IPS DF 6.9 (cell line): ENCODE data around the gene FOCAD.

Experiments
- DNase-seq: peaks from one replicate; pipeline ENCODE4 v3.0.0-alpha.2; 2013; ENCODE audit warnings: low read depth, low spot score
- H3K27ac ChIP-seq: one replicate; pipeline ENCODE4 v1.5.1; 2013; ENCODE audit warnings: low read length, control low read depth
- H3K27me3 ChIP-seq: 2 replicates; pipeline ENCODE4 v1.6.1; 2013; ENCODE audit warnings: mild to moderate bottlenecking, low read length; ENCODE audit not compliant: control insufficient read depth, insufficient read depth
- H3K36me3 ChIP-seq: 2 replicates; pipeline ENCODE4 v1.6.1; 2013; ENCODE audit warnings: low read length; ENCODE audit not compliant: control insufficient read depth, insufficient read depth
- H3K4me1 ChIP-seq: 2 replicates; pipeline ENCODE4 v1.6.1; 2013; ENCODE audit warnings: low read length; ENCODE audit not compliant: control insufficient read depth, insufficient read depth
- H3K4me3 ChIP-seq: 2 replicates; pipeline ENCODE4 v1.5.1; 2013; ENCODE audit warnings: mild to moderate bottlenecking, low read length
- H3K9me3 ChIP-seq: 2 replicates; pipeline ENCODE4 v1.6.1; 2013; ENCODE audit warnings: low read length, inconsistent platforms; ENCODE audit not compliant: control insufficient read depth, insufficient read depth
- WGBS: extraction: QIAGEN DNeasy Blood & Tissue Kit; methylation state at CpG from one replicate; pipeline ENCODE4 v1.1.7; 2013; ENCODE audit warnings: mixed read lengths, missing lambda C conversion rate; ENCODE audit not compliant: insufficient read length, insufficient coverage; 5-methylcytosine and 5-hydroxymethylcytosine counted together

FOCAD gene

DNA sequence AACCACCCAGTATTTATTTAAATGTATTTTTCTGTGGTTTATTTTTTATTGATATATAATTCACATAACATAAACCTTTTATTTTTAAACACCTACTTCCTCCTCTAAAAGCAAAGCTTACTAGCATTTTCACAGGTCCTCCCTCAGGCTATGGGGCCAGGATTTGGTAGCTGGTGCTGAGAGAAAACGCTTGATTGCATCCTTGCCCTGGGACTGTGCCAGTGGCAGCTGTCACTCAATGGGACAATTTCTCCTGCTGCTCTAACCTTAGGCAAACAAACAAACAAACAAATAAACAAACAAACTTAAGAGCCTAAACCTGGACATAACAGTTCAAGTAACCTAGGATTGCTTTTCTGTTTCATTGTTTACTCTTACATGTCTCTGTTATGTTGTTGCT, 102.7 kb downstream of the FOCAD start:
- Histone ChIP-seq H3K4me3 (no peak overlapping the region), H3K36me3 (no peaks in the 10 kb centered on the region), H3K4me1 (0 out of 2 replicates have a peak, but pooled peaks cover 3% of the 10 kb centered on the region), H3K9me3 (no peaks in the 10 kb centered on the region), H3K27ac (no peak overlapping the region), H3K27me3 (no peaks in the 10 kb centered on the region)
- DNase-seq: no peak
- WGBS: no CpG with 5 or more reads among the region's 1 CpG

DNA sequence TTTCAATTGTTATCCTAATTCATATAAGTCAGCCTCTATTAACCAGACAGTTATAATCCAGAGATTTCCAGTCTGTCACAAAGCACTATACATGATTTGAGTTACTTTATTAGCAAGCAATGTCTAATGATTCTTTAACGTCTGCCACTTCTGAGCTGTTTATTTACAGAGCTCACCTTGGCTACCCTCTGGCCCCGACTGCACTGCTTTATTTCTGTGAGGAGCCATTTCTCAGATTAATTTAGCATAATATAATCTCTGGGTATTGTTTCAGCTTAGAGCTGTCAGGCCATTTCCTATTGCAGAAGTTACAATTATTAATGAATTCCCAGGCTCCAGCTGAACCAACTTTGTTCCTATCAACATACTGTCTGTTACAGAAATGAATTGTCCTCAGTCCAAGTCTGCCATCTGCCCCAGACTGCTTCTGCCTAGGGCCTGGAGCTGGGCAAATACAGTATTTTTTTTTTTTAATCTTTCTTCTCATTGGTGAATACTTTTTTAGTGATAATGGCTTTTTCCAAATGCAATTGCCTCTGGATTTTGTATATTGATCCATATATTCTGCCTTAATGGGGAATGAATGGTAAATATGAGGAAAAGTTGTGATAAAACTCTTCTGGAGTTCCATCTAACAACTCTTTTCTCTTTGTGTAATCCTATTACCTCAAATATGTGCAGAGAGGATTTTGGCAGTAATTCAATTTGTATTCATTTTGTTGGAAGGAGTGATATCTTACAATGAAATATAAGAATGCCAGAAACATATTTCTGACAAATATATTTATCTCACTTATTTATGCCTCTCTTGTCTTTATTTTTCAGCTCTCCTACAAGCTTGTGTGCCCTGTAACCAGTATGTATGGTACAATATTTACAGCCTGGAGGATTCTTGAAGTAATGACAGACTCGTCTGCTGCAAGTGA, 104.7 kb downstream of the FOCAD start:
- H3K36me3 ChIP-seq: no peaks in the 10 kb centered on the region
- H3K27me3 ChIP-seq: no peaks in the 10 kb centered on the region
- no peak for DNase-seq
- no peak overlapping the region for H3K27ac ChIP-seq
- no CpG with 5 or more reads among the region's 3 CpGs for WGBS
- no peak overlapping the region for H3K4me3 ChIP-seq
- H3K9me3 ChIP-seq: no peaks in the 10 kb centered on the region
- 0 out of 2 replicates have a peak, but pooled peaks cover 3% of the 10 kb centered on the region for H3K4me1 ChIP-seq

DNA sequence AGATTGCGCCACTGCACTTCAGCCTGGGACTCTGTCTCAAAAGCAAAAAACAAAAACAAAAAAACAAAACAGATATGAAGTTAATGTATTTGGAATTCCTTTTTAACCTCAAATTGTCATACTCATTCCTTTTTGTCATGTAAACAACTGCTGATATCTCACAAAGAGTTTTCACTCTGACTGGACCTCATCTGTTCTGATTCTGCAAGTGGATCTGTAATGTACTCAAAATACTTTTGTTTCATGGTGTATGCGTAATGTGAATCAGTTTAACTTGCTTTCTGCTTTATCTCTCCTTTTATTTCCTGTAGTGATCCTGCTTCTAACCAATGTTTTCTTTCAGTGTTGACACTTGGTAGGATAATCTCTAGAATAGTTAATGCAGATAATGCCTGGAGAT, 106.7 kb downstream of the FOCAD start:
- WGBS: no CpG with 5 or more reads among the region's 2 CpGs
- DNase-seq: no peak
- H3K36me3 ChIP-seq: no peaks in the 10 kb centered on the region
- H3K4me3 ChIP-seq: no peak overlapping the region
- H3K4me1 ChIP-seq: no peaks in the 10 kb centered on the region
- H3K27ac ChIP-seq: no peak overlapping the region
- no peaks in the 10 kb centered on the region for H3K27me3 ChIP-seq
- no peaks in the 10 kb centered on the region for H3K9me3 ChIP-seq

GRCh38 chr9:20791682-20792081, 107.6 kb downstream of the FOCAD start:
- Histone ChIP-seq H3K27ac (no peak overlapping the region), H3K4me3 (no peak overlapping the region), H3K9me3 (no peaks in the 10 kb centered on the region), H3K27me3 (no peaks in the 10 kb centered on the region), H3K36me3 (no peaks in the 10 kb centered on the region), H3K4me1 (no peaks in the 10 kb centered on the region)
- no peak for DNase-seq
- no CpG with 5 or more reads among the region's 1 CpG for WGBS

DNA sequence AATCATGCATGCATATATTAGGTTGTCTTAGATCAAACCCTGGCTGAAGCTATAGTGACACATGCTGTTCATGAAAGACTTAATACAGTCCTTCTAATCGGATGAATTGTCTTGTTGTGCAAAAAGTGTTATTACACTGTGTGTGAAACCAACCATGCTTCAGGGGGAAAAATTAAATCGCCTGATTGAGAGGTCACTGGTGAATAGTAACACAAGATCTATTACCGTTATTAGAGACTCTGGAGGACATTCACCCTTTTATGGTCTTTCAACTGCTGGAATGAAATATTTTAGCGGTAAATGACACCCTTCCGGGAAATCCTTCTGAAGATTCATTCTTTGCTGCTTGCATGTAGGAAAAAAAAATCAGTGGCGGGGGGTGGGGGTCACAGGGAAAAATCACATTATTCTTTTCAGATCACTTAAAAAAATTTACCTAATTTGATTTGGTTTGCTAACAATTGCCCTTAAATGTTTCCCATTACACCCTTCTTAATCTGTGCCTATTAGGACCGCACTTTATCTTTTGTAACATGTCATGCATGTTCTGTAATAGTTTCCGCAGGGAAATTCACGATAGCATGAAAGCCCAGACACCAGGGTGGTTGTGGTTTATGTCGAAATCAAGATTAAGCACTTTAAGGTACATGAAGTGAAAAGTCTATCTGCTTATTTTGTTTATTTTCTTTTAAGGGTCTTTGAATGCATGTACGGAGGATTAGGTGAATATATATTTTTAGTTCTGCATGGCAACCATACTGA, 120.6 kb downstream of the FOCAD start:
- H3K4me3 ChIP-seq: no peak overlapping the region
- H3K4me1 ChIP-seq: no peaks in the 10 kb centered on the region
- no peak for DNase-seq
- H3K27ac ChIP-seq: no peak overlapping the region
- H3K27me3 ChIP-seq: no peaks in the 10 kb centered on the region
- WGBS: no CpG with 5 or more reads among the region's 11 CpGs
- no peaks in the 10 kb centered on the region for H3K9me3 ChIP-seq
- no peaks in the 10 kb centered on the region for H3K36me3 ChIP-seq

GRCh38 chr9:20805766-20806165, 121.7 kb downstream of the FOCAD start:
- Histone ChIP-seq H3K9me3 (no peaks in the 10 kb centered on the region), H3K4me3 (no peak overlapping the region), H3K36me3 (no peaks in the 10 kb centered on the region), H3K4me1 (no peaks in the 10 kb centered on the region), H3K27ac (no peak overlapping the region), H3K27me3 (no peaks in the 10 kb centered on the region)
- no peak for DNase-seq
- WGBS: 100% methylated on average over 1 of the region's 2 CpGs

DNA sequence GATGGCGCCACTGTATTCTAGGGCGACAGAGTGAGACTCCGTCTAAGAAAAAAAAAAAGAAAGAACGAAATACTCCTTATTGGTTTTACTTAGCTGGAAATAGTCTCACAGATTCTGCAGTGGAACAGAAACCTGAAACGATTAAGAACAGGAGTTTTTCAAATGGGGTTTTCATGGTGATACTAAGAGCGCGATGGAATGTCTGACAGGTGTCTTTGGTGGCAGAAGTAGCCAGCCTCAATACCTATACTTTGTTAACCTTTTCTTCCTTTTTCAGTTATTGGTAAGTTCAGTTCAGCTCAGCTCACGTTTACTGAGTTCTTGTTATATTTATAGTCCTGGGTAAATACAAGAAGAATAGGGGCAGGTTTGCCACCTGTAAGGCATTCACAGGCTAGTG, 123.9 kb downstream of the FOCAD start:
- H3K27me3 ChIP-seq: no peaks in the 10 kb centered on the region
- DNase-seq: no peak
- no peaks in the 10 kb centered on the region for H3K4me1 ChIP-seq
- no peaks in the 10 kb centered on the region for H3K9me3 ChIP-seq
- no peaks in the 10 kb centered on the region for H3K36me3 ChIP-seq
- WGBS: no CpG with 5 or more reads among the region's 8 CpGs
- H3K27ac ChIP-seq: no peak overlapping the region
- H3K4me3 ChIP-seq: no peak overlapping the region

DNA sequence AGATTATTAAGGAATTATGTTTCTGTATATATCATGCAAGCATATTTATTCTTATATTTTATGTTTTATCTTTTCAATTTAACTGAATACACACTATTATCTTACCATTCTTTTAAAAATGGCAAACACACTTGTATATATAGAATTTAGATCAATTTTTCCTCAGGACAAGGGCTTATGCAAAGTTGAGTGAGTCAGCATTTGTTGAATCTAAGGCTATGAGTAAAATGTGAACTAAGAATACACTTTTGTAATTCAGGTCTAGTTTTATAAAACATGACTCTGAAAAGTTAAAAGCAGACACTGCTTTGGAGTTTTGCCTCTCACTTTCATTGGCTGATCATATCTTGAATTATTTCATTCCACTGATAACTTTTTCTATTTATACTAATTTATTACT, 127.8 kb downstream of the FOCAD start:
- no peak overlapping the region for H3K27ac ChIP-seq
- DNase-seq: no peak
- no peak overlapping the region for H3K4me3 ChIP-seq
- H3K9me3 ChIP-seq: no peaks in the 10 kb centered on the region
- no peaks in the 10 kb centered on the region for H3K36me3 ChIP-seq
- H3K27me3 ChIP-seq: no peaks in the 10 kb centered on the region
- H3K4me1 ChIP-seq: no peaks in the 10 kb centered on the region

GRCh38 chr9:20815923-20816703, 132.1 kb downstream of the FOCAD start:
- no peak overlapping the region for H3K27ac ChIP-seq
- no peaks in the 10 kb centered on the region for H3K27me3 ChIP-seq
- H3K4me3 ChIP-seq: no peak overlapping the region
- H3K9me3 ChIP-seq: no peaks in the 10 kb centered on the region
- no CpG with 5 or more reads among the region's 5 CpGs for WGBS
- no peaks in the 10 kb centered on the region for H3K36me3 ChIP-seq
- DNase-seq: no peak
- no peaks in the 10 kb centered on the region for H3K4me1 ChIP-seq

GRCh38 chr9:20823051-20823450, 139.0 kb downstream of the FOCAD start:
- Histone ChIP-seq H3K4me3 (no peak overlapping the region), H3K27me3 (0 out of 2 replicates have a peak, but pooled peaks cover 1% of the 10 kb centered on the region), H3K27ac (no peak overlapping the region), H3K9me3 (no peaks in the 10 kb centered on the region), H3K4me1 (no peaks in the 10 kb centered on the region), H3K36me3 (no peaks in the 10 kb centered on the region)
- DNase-seq: no peak
